GM23248 (cell line): ENCODE results near the gene SCN7A. TPM values are rescaled to one million over a fixed set of nuclear protein-coding genes. Genes with fewer than 3 reads are reported as not detected.
A peak's percentile ranks its signal among the peaks of the same experiment; 100 is the strongest.

Experiments used
- DNase-seq: peaks from one replicate; pipeline ENCODE4 v3.0.0-alpha.2; 2015
- H2AFZ ChIP-seq: fragments of 200-600 bp; sonication (generic); 2 replicates; pipeline ENCODE4 v1.6.1; 2016; ENCODE audit warnings: antibody characterized with exemption
- H3F3A ChIP-seq: fragments of 200-600 bp; sonication (generic); 2 replicates; pipeline ENCODE4 v1.6.1; 2016; ENCODE audit warnings: mild to moderate bottlenecking, antibody characterized with exemption, mixed run types; ENCODE audit not compliant: insufficient read depth
- H3K27ac ChIP-seq: fragments of 200-600 bp; sonication (generic); 2 replicates; pipeline ENCODE4 v1.5.1; 2016; ENCODE audit warnings: mild to moderate bottlenecking
- H3K27me3 ChIP-seq: fragments of 200-600 bp; sonication (generic); replicated peaks from 2 replicates; pipeline ENCODE4 v1.6.1; 2016; ENCODE audit warnings: mild to moderate bottlenecking; ENCODE audit not compliant: insufficient read depth
- H3K36me3 ChIP-seq: fragments of 200-600 bp; sonication (generic); 2 replicates; pipeline ENCODE4 v1.6.1; 2016; ENCODE audit warnings: low read depth, mild to moderate bottlenecking
- H3K4me1 ChIP-seq: fragments of 200-600 bp; sonication (generic); 2 replicates; pipeline ENCODE4 v1.6.1; 2016; ENCODE audit warnings: mild to moderate bottlenecking; ENCODE audit not compliant: insufficient read depth
- H3K4me2 ChIP-seq: fragments of 200-600 bp; sonication (generic); one replicate; pipeline ENCODE4 v1.6.1; 2016; ENCODE audit warnings: mild to moderate bottlenecking; ENCODE audit not compliant: unreplicated experiment
- H3K4me3 ChIP-seq: fragments of 200-600 bp; sonication (generic); 2 replicates; pipeline ENCODE4 v1.5.1; 2016; ENCODE audit warnings: mild to moderate bottlenecking
- H3K79me2 ChIP-seq: fragments of 200-600 bp; sonication (generic); 2 replicates; pipeline ENCODE4 v1.6.1; 2016; ENCODE audit warnings: mild to moderate bottlenecking; ENCODE audit not compliant: insufficient read depth
- H3K9ac ChIP-seq: fragments of 200-600 bp; sonication (generic); 2 replicates; pipeline ENCODE4 v1.6.1; 2016; ENCODE audit warnings: mild to moderate bottlenecking
- H3K9me2 ChIP-seq: fragments of 200-600 bp; sonication (generic); 2 replicates; pipeline ENCODE4 v1.6.1; 2016; ENCODE audit warnings: mixed run types, mild to moderate bottlenecking, moderate library complexity; ENCODE audit not compliant: insufficient read depth
- H3K9me3 ChIP-seq: fragments of 200-600 bp; sonication (generic); one replicate; pipeline ENCODE4 v1.6.1; 2017; ENCODE audit warnings: low read depth
- H4K20me1 ChIP-seq: fragments of 200-600 bp; sonication (generic); 2 replicates; pipeline ENCODE4 v1.6.0; 2016; ENCODE audit not compliant: insufficient read depth
- EZH2 ChIP-seq: fragments of 200-600 bp; sonication (generic); IDR thresholded peaks from 2 replicates; pipeline ENCODE4 v1.6.1; 2018; ENCODE audit warnings: antibody characterized with exemption, mild to moderate bottlenecking; ENCODE audit not compliant: insufficient read depth, poor library complexity, severe bottlenecking
- EZH2phosphoT487 ChIP-seq: fragments of 200-600 bp; sonication (generic); IDR thresholded peaks from 2 replicates; pipeline ENCODE4 v1.6.1; 2018; ENCODE audit warnings: antibody characterized with exemption, moderate library complexity, mild to moderate bottlenecking, low read depth; ENCODE audit not compliant: insufficient read depth
- WGBS, 2 experiments: methylation state at CpG; one replicate each; pipeline ENCODE4 v1.1.6; 2015 to 2017; ENCODE audit warnings: low lambda C conversion rate in 2 of 2, low coverage in 1 of 2; ENCODE audit errors: missing lambda C conversion rate in 2 of 2; 5-methylcytosine and 5-hydroxymethylcytosine counted together
- in situ Hi-C: fragments of 300-500 bp; cut with MboI; formaldehyde crosslinking; loops from 2 replicates; pipeline ENCODE4 v1.15.0; 2020
- polyA plus RNA-seq: library from polyadenylated mRNA; unstranded; fragments of >200 nt; fragmentation: Nextera tagmentation; extraction: Ambion mirVana; gene quantifications from 2 replicates; pipeline ENCODE4 v1.2.1, GENCODE V29; 2016
- total RNA-seq: library from RNA; depleted of rRNA; stranded (reverse); fragments of >200 nt; shearing (Covaris generic); gene quantifications from 2 replicates; pipeline ENCODE4 v1.2.3, GENCODE V29; 2014; rRNA removed

Gene SCN7A
- total RNA-seq (not detected in 2 replicates), polyA plus RNA-seq (not detected in 2 replicates)

DNA sequence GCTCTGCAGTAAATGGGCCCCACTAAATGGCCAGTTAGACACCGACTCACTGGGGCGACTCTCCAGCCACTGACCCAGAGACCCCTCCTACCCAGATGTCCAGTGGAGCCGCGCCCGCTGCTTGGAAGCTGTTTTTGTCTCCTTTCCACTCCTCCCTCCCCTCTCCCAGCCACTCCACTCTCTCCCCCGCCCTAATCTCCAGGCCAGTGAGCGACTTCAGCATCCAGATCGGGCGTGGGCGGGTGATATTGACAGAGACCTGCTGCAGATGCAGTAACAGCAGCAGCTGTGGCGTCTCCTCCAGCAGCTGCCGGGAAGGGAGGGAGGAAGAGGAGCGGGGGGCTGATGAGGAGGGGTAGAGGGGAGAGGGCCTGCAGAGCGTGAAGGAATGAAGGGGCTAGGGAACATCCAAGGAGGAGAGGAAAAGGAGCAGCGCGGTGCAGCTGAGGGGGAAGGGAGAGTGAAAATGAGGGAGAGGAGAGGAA, at the start of gene SCN7A:
TSS of gene SCN7A (minus strand) at position 110 of the 485 bp plus-strand sequence. CDS start 16,553 bp downstream, outside the sequence.
- TF ChIP-seq EZH2 (no peak), EZH2phosphoT487 (no peak)
- Histone ChIP-seq H3K4me3 (no peak within 1 kb of the TSS), H3K79me2 (no peaks in the 10 kb centered on the region), H3K9ac (no peak within 1 kb of the TSS), H4K20me1 (no peaks in the 10 kb centered on the region), H3K27me3 (no peaks in the 10 kb centered on the region), H3K27ac (no peak within 1 kb of the TSS), H3K9me2 (no peaks in the 10 kb centered on the region), H3K36me3 (no peaks in the 10 kb centered on the region), H2AFZ (peak within 1 kb of the TSS; percentile 62), H3K4me2 (peak within 1 kb of the TSS; percentile 68), H3F3A (no peaks in the 10 kb centered on the region), H3K9me3 (no peaks in the 10 kb centered on the region), H3K4me1 (no peaks in the 10 kb centered on the region)
- peak; percentile 64 for DNase-seq
- in situ Hi-C loops, result no loop called here
- 2% methylated on average over 13 to 16 of the region's 16 CpGs for WGBS, 2 experiments

DNA sequence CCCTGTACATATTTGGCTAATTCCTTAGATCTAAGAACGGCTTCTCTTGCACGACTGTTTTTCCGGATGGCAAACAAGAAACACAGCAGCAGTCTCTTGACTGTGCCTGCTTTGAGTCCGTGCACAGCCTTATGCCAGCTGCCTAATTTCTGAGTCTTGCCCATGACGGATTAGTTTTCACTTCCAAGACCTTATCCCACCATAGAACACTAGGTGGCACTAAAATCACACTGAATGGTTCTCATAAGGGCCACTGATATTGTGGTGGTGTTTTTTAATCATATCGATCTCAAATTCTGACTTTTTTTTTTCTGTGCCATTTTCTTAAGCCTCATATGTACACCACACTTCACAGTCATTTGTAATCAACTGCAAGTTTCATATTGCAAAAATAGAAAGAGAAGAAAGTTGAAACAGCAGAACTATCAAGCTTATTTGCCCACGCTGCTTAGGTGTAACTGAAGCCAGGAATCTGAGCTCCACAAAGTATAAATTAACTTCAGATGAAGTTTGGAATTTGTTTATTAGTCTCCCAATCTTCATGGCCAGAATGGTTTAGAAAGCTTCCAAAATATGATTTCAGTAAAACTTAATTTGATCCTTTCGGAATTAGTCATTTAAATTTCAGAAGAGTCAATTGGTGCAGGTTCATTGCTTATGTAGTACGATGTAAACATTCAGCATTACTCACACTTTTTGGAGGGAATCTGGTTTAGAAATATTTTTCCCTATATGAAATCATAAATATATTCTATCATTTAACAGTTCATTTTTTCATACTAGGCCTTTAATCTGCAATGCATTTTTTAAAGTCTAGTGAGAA, 45.5 kb upstream of the SCN7A start:
- H2AFZ ChIP-seq, result peak overlapping the region; percentile 41; the same call in 1 of the 2 replicates
- H3K79me2 ChIP-seq, result no peaks in the 10 kb centered on the region
- TF ChIP-seq EZH2 (no peak), EZH2phosphoT487 (no peak)
- H3K27ac ChIP-seq, result no peak overlapping the region
- no peaks in the 10 kb centered on the region for H3K9me3 ChIP-seq
- H3K27me3 ChIP-seq, result no peaks in the 10 kb centered on the region; the same call in 1 of the 2 replicates
- H3K4me1 ChIP-seq, result peaks cover 4% of the 10 kb centered on the region
- 4 to 8% methylated on average over 9 of the region's 9 CpGs for WGBS, 2 experiments
- no peaks in the 10 kb centered on the region for H3K9me2 ChIP-seq
- peak overlapping the region; percentile 67 for H3K4me2 ChIP-seq
- H3K36me3 ChIP-seq, result no peaks in the 10 kb centered on the region
- DNase-seq, result peak; percentile 63
- H3K4me3 ChIP-seq, result peak overlapping the region; percentile 27
- H3F3A ChIP-seq, result no peaks in the 10 kb centered on the region
- no peaks in the 10 kb centered on the region for H4K20me1 ChIP-seq
- in situ Hi-C loops, result no loop called here
- no peak overlapping the region for H3K9ac ChIP-seq

GRCh38 chr2:166536111-166536510, 42.1 kb upstream of the SCN7A start:
- H3K27me3 ChIP-seq, result peaks cover 18% of the 10 kb centered on the region; the same call in 1 of the 2 replicates
- H3K9ac ChIP-seq, result no peak overlapping the region
- no peak overlapping the region for H2AFZ ChIP-seq
- no peaks in the 10 kb centered on the region for H3K9me3 ChIP-seq
- no peaks in the 10 kb centered on the region for H3K9me2 ChIP-seq
- H3K4me2 ChIP-seq, result no peak overlapping the region
- H3K36me3 ChIP-seq, result no peaks in the 10 kb centered on the region
- in situ Hi-C loops, result no loop called here
- H3K4me3 ChIP-seq, result no peak overlapping the region
- no peaks in the 10 kb centered on the region for H4K20me1 ChIP-seq
- H3K79me2 ChIP-seq, result no peaks in the 10 kb centered on the region
- TF ChIP-seq EZH2phosphoT487 (no peak), EZH2 (no peak)
- DNase-seq, result no peak
- 78 to 92% methylated on average over 2 of the region's 2 CpGs for WGBS, 2 experiments
- H3F3A ChIP-seq, result no peaks in the 10 kb centered on the region
- H3K4me1 ChIP-seq, result peaks cover 4% of the 10 kb centered on the region
- H3K27ac ChIP-seq, result no peak overlapping the region

GRCh38 chr2:166521155-166521554, 27.1 kb upstream of the SCN7A start:
- DNase-seq, result no peak
- H3K9me3 ChIP-seq, result no peaks in the 10 kb centered on the region
- H3K27me3 ChIP-seq, result 0 out of 2 replicates have a peak, but pooled peaks cover 10% of the 10 kb centered on the region
- H3K4me3 ChIP-seq, result no peak overlapping the region
- no peaks in the 10 kb centered on the region for H3K36me3 ChIP-seq
- no peaks in the 10 kb centered on the region for H3K4me1 ChIP-seq
- in situ Hi-C loops, result no loop called here
- TF ChIP-seq EZH2phosphoT487 (no peak), EZH2 (no peak)
- no peak overlapping the region for H3K9ac ChIP-seq
- H3K4me2 ChIP-seq, result no peak overlapping the region
- no peaks in the 10 kb centered on the region for H3F3A ChIP-seq
- no peak overlapping the region for H3K27ac ChIP-seq
- H4K20me1 ChIP-seq, result no peaks in the 10 kb centered on the region
- WGBS, 2 experiments, result 32 to 34% methylated on average over 3 of the region's 3 CpGs
- no peaks in the 10 kb centered on the region for H3K79me2 ChIP-seq
- no peak overlapping the region for H2AFZ ChIP-seq
- no peaks in the 10 kb centered on the region for H3K9me2 ChIP-seq
